ENCODE measurements around the gene ELP6. TPM values are rescaled to one million over a fixed set of nuclear protein-coding genes. Genes with fewer than 3 reads are reported as not detected.

Gene ELP6
- 150 and 300 TPM in 2 replicates for total RNA-seq (2011; cell fraction: chromatin; rRNA removed; ENCODE audit: low replicate concordance)
- 278 and 303 TPM in 2 replicates for total RNA-seq (2011; cell fraction: nucleolus; rRNA removed)
- 246 and 254 TPM in 2 replicates for total RNA-seq (2011; cell fraction: nucleoplasm; rRNA removed)
- total RNA-seq (2014; rRNA removed) = 76.9 and 81.2 TPM in 2 replicates
- 70.8 and 83.3 TPM in 2 replicates for total RNA-seq (2014; rRNA removed; fragmentation: Illumina TruSeq; extraction: Trizol)
- total RNA-seq (2015; rRNA removed; fragmentation: Illumina TruSeq; extraction: Trizol) = 79.4 and 82.9 TPM in 2 replicates
- 76.9 and 77.0 TPM in 2 replicates for total RNA-seq (2021)
- 166 and 198 TPM in 2 replicates for polyA plus RNA-seq (2011; rRNA removed)
- 146 and 171 TPM in 2 replicates for polyA plus RNA-seq (2011; cell fraction: cytosol; rRNA removed)
- polyA plus RNA-seq (2011; cell fraction: nucleus; rRNA removed) = 119 and 128 TPM in 2 replicates
- 60.3 and 72.1 TPM in 2 replicates for polyA plus RNA-seq (2012)
- 77.7 and 80.1 TPM in 2 replicates for polyA plus RNA-seq (2014; fragmentation: Illumina TruSeq; extraction: Trizol)
- polyA plus RNA-seq (2014; fragmentation: Nextera tagmentation; extraction: Ambion mirVana) = 100 to 1,000 TPM in 1 of 2 experiments, 10 to 100 TPM in 1; 86.1 to 136 TPM
- polyA plus RNA-seq (2014; rRNA removed) = 104 and 123 TPM in 2 replicates
- 111 and 112 TPM in 2 replicates for polyA minus RNA-seq (2011; rRNA and poly(A)+ RNA removed)
- 39.2 and 49.7 TPM in 2 replicates for polyA minus RNA-seq (2011; cell fraction: cytosol; rRNA and poly(A)+ RNA removed)
- 104 and 153 TPM in 2 replicates for polyA minus RNA-seq (2011; cell fraction: nucleus; rRNA and poly(A)+ RNA removed)
- Bru-seq, nascent RNA = percentile 85 among the genes with signal in this experiment
- percentile 83 among the genes with signal in this experiment for BruChase-seq, experiment 1, labeled RNA remaining after a 2-hour chase
- percentile 83 among the genes with signal in this experiment for BruChase-seq, experiment 2, labeled RNA remaining after a 6-hour chase
- long read RNA-seq, experiment 1, transcript ELP6-206 (6 exons, 1,277 nt) = minor isoform, 5 of 198 reads
- long read RNA-seq, experiment 1, transcript ELP6-205 (7 exons, 880 nt) = minor isoform, 5 of 198 reads
- long read RNA-seq, experiment 1, transcript ELP6-201 (7 exons, 1,401 nt) = major isoform, 78 of 198 reads
- long read RNA-seq, experiment 1, partial matches to known transcripts = 34 of 198 reads
- long read RNA-seq, experiment 1, other reads (novel, unspliced or antisense) = 73 of 198 reads
- long read RNA-seq, experiment 2, transcript ELP6-201 (7 exons, 1,401 nt) = major isoform, 43 of 101 reads
- long read RNA-seq, experiment 2, partial matches to known transcripts = 38 of 101 reads
- long read RNA-seq, experiment 2, other reads (novel, unspliced or antisense) = 17 of 101 reads
- long read RNA-seq, experiment 3, transcript ELP6-205 (7 exons, 880 nt) = minor isoform, 5 of 90 reads
- long read RNA-seq, experiment 3, transcript ELP6-201 (7 exons, 1,401 nt) = major isoform, 41 of 90 reads
- long read RNA-seq, experiment 3, partial matches to known transcripts = 14 of 90 reads
- long read RNA-seq, experiment 3, other reads (novel, unspliced or antisense) = 25 of 90 reads

DNA sequence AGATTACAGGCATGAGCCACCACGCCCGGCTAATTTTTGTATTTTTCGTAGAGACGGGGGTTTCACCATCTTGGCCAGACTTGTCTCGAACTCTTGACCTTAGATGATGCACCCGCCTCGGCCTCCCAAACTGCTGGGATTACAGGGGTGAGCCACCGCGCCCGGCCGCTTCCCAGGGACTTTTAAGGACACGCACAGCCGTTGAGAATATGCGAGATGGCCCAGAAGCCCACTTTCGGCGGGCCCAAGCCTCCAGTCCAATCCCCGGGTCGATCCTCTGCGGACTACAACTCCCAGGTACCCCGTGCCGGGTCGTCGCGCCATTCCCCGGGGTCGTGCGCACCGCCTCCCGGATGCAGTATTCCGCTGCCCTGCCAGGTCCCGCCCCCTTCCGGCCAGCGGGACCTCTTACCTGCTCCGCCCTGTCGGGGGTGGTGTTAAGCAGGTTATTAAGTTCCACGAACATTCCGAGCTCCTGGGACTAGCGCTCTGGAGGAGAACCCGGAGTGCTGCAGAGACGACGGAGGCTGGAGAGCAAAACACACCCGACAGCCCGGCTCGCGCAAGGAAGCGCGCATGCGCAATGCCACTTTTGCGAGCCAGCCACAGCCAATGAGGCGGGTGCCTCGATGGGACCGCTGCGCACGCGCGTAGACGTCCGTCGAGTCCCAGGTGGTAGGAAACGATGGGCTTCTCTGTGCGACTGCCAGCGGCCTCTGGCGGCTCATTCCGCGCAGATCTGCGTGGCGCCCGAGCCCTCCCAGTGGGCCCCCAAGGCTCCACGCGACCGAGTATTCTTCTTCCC lies at the start of gene ELP6:
Gene ELP6 (minus strand): TSS at position 588 of the 805 bp plus-strand sequence. CDS start 122 bp downstream, at position 466.
- BruUV-seq (replicated peaks) = TSS peak; percentile 97
- in situ Hi-C loops (cut with MboI) = loop anchor here (5.0 kb wide), 1 partner anchor 91 kb away; no protein-coding TSS in a partner anchor
- Histone ChIP-seq H3K9me1 (ENCODE audit: control insufficient read depth, insufficient read depth, low read length) (peaks cover 3% of the 10 kb centered on the region), H2AFZ (ENCODE audit: low read depth, low read length) (peak within 1 kb of the TSS; percentile 100), H3K36me3 (ENCODE audit: control insufficient read depth, insufficient read depth, low read length) (peaks cover 36% of the 10 kb centered on the region), H3K79me2 (ENCODE audit: control insufficient read depth, insufficient read depth, low read length) (peaks cover 33% of the 10 kb centered on the region), H3K27me3 (ENCODE audit: control insufficient read depth in 2 of 2, insufficient read depth in 2 of 2, low read length in 2 of 2) (no peaks in the 10 kb centered on the region), H3K4me1 (replicated peaks in 1 of 2; ENCODE audit: control insufficient read depth in 2 of 2, insufficient read depth in 2 of 2, low read length in 2 of 2) (peaks cover 30 to 37% of the 10 kb centered on the region in 2 experiments), H3K4me3 (peak within 1 kb of the TSS; percentile 58), H3K9ac (ENCODE audit: insufficient read depth in 1 of 2, low read depth in 2 of 2, low read length in 2 of 2) (peak within 1 kb of the TSS; percentile 80 to 97), H4K20me1 (replicated peaks; ENCODE audit: control insufficient read depth, insufficient read depth, low read length) (no peaks in the 10 kb centered on the region), H3K4me2 (ENCODE audit: insufficient read depth, low read length) (peak within 1 kb of the TSS; percentile 95), H3K9me3 (replicated peaks; ENCODE audit: control insufficient read depth, insufficient read depth, low read depth, low read length) (no peaks in the 10 kb centered on the region), H3K27ac (ENCODE audit: extremely low read depth, low read depth, low read length) (peak within 1 kb of the TSS; percentile 95)
- ChIA-PET CTCF (ENCODE audit: low intra/inter-chr PET ratio) (interaction anchor here (0.6 to 1.1 kb wide), 3 partner anchors 66 to 92 kb away, joined by 3 read pairs; no protein-coding TSS in a partner anchor), POLR2A (interaction anchor here (0.7 to 2.8 kb wide), 6 partner anchors 9 to 92 kb away, joined by 3 to 12 read pairs (median 4); no protein-coding TSS in a partner anchor)
- ATAC-seq = peak; percentile 97
- intact Hi-C loops (cut with micrococcal nuclease) = loop anchor here (1.0 kb wide), 2 partner anchors 34 to 92 kb away; no protein-coding TSS in a partner anchor
- FAIRE-seq = peak; percentile 80
- WGBS (ENCODE audit: insufficient coverage, low coverage, missing lambda C conversion rate) = under 1% methylated on average over 71 of the region's 71 CpGs
- peak; percentile 97 to 99 (median 98) for DNase-seq (ENCODE audit: extremely low read depth in 1 of 4, low spot score in 3 of 4)
- TF ChIP-seq ZBTB40 (IDR thresholded peaks at IDR 0.05) = peak; percentile 98
- TF ChIP-seq ZBTB40 (CRISPR knock-in tag; IDR thresholded peaks at IDR 0.05) = no peak
- peak; percentile 92 for TF ChIP-seq CXXC5 (CRISPR knock-in tag; IDR thresholded peaks at IDR 0.05)
- TF ChIP-seq SRF (CRISPR knock-in tag; IDR thresholded peaks at IDR 0.05) = peak in 1 of 2 experiments; percentile 77; a peak in 2 of 4 replicates
